IMR-90 (cell line): ENCODE measurements around the gene AZIN2. TPM values are rescaled to one million over a fixed set of nuclear protein-coding genes. Genes with fewer than 3 reads are reported as not detected.

Source experiments
- ATAC-seq: fragments of 200-7000 bp; cut with Tn5 transposase; 2 replicates; pipeline ENCODE4 v1.9.1; 2020; ENCODE audit warnings: low read depth, mild to moderate bottlenecking, moderate library complexity
- BruUV-seq: library from RNA; stranded (reverse); fragments of 400-500 nt; replicated peaks from 2 replicates; lab custom pipeline; 2021; lab: Mats Ljungman, UMichigan
- CTCF ChIA-PET: fragments of 300-600 bp; formaldehyde crosslinking; extraction: SDS; loops from one replicate; lab custom pipeline; 2021; ENCODE audit warnings: antibody characterized with exemption; lab: Yijun Ruan, JAX
- POLR2A ChIA-PET: fragments of 300-600 bp; sonication (Branson Sonifier 250); formaldehyde crosslinking; loops from one replicate; lab custom pipeline; 2022; ENCODE audit warnings: antibody characterized with exemption; ENCODE audit not compliant: unreplicated experiment; lab: Charles Lee
- DNase-seq: peaks from one replicate; pipeline ENCODE4 v3.0.0; 2013
- H2AFZ ChIP-seq: replicated peaks from 2 replicates; pipeline ENCODE3; 2013; ENCODE audit warnings: low read length, mild to moderate bottlenecking; ENCODE audit not compliant: poor library complexity
- H2AK5ac ChIP-seq: 2 replicates; pipeline ENCODE4 v1.6.1; 2013; ENCODE audit warnings: low read depth, low read length, inconsistent platforms
- H2AK9ac ChIP-seq: replicated peaks from 2 replicates; pipeline ENCODE3; 2013; ENCODE audit warnings: mild to moderate bottlenecking, low read depth, low read length, moderate library complexity; ENCODE audit not compliant: poor library complexity
- H2BK120ac ChIP-seq: 2 replicates; pipeline ENCODE4 v1.6.1; 2013; ENCODE audit warnings: low read depth, low read length, inconsistent platforms
- H2BK15ac ChIP-seq: 3 replicates; pipeline ENCODE4 v1.6.1; 2013; ENCODE audit warnings: low read depth, low read length, inconsistent platforms
- H2BK20ac ChIP-seq: 2 replicates; pipeline ENCODE4 v1.6.1; 2013; ENCODE audit warnings: low read depth, mild to moderate bottlenecking, inconsistent platforms, low read length, moderate library complexity
- H2BK5ac ChIP-seq: 2 replicates; pipeline ENCODE4 v1.6.1; 2013; ENCODE audit warnings: mild to moderate bottlenecking, low read depth, low read length, inconsistent platforms; ENCODE audit not compliant: poor library complexity, severe bottlenecking
- H3K14ac ChIP-seq: replicated peaks from 2 replicates; pipeline ENCODE4 v1.6.1; 2013; ENCODE audit warnings: low read depth, low read length, inconsistent platforms
- H3K18ac ChIP-seq: 2 replicates; pipeline ENCODE4 v1.6.1; 2013; ENCODE audit warnings: low read depth, low read length, control low read depth
- H3K23ac ChIP-seq: 2 replicates; pipeline ENCODE4 v1.6.1; 2013; ENCODE audit warnings: low read depth, low read length, inconsistent platforms
- H3K27ac ChIP-seq: 2 replicates; pipeline ENCODE4 v1.5.1; 2013; ENCODE audit warnings: mild to moderate bottlenecking, control low read depth, low read length; ENCODE audit not compliant: insufficient read depth
- H3K27me3 ChIP-seq: 2 replicates; pipeline ENCODE4 v1.6.1; 2013; ENCODE audit warnings: low read length; ENCODE audit not compliant: control insufficient read depth, insufficient read depth
- H3K36me3 ChIP-seq: 2 replicates; pipeline ENCODE4 v1.6.1; 2013; ENCODE audit warnings: low read length, mixed read lengths; ENCODE audit not compliant: control insufficient read depth, insufficient read depth
- H3K4ac ChIP-seq: 2 replicates; pipeline ENCODE4 v1.6.1; 2013; ENCODE audit warnings: low read depth, low read length, inconsistent platforms
- H3K4me1 ChIP-seq: 2 replicates; pipeline ENCODE4 v1.6.1; 2013; ENCODE audit warnings: low read length, mixed read lengths; ENCODE audit not compliant: control insufficient read depth, insufficient read depth
- H3K4me2 ChIP-seq: 2 replicates; pipeline ENCODE4 v1.6.1; 2013; ENCODE audit warnings: low read depth, mild to moderate bottlenecking, control low read depth, low read length, moderate library complexity
- H3K4me3 ChIP-seq: 2 replicates; pipeline ENCODE4 v1.5.1; 2013; ENCODE audit warnings: low read depth, mild to moderate bottlenecking, control low read depth, low read length, moderate library complexity; ENCODE audit not compliant: insufficient read depth
- H3K56ac ChIP-seq: 2 replicates; pipeline ENCODE4 v1.6.1; 2013; ENCODE audit warnings: low read length, inconsistent platforms; ENCODE audit not compliant: insufficient read depth; ENCODE audit errors: extremely low read depth
- H3K79me1 ChIP-seq, 2 experiments: 2 replicates each; pipeline ENCODE4 v1.6.1; 2013; ENCODE audit warnings: low read length in 2 of 2, inconsistent platforms in 1 of 2, low read depth in 1 of 2
- H3K9ac ChIP-seq: 2 replicates; pipeline ENCODE4 v1.6.1; 2013; ENCODE audit warnings: low read depth, low read length, control low read depth
- H3K9me1 ChIP-seq: 2 replicates; pipeline ENCODE4 v1.6.1; 2013; ENCODE audit warnings: low read length, inconsistent platforms; ENCODE audit not compliant: insufficient read depth
- H3K9me3 ChIP-seq: 2 replicates; pipeline ENCODE4 v1.6.1; 2013; ENCODE audit warnings: low read length; ENCODE audit not compliant: control insufficient read depth, insufficient read depth
- H4K20me1 ChIP-seq: 2 replicates; pipeline ENCODE4 v1.6.1; 2013; ENCODE audit warnings: low read length, inconsistent platforms; ENCODE audit not compliant: insufficient read depth
- H4K5ac ChIP-seq: 2 replicates; pipeline ENCODE4 v1.6.1; 2013; ENCODE audit warnings: mild to moderate bottlenecking, low read depth, low read length, control low read depth
- H4K8ac ChIP-seq, 2 experiments: 2 replicates each; pipeline ENCODE4 v1.6.1; 2013; ENCODE audit warnings: low read depth in 2 of 2, low read length in 2 of 2, control low read depth in 1 of 2, inconsistent platforms in 1 of 2
- H4K91ac ChIP-seq: 2 replicates; pipeline ENCODE4 v1.6.1; 2013; ENCODE audit warnings: low read depth, low read length, inconsistent platforms; ENCODE audit not compliant: insufficient read depth
- CHD1 ChIP-seq: IDR thresholded peaks from 2 replicates; pipeline ENCODE4 v1.6.1; 2012; ENCODE audit warnings: low read depth, low read length, improper control_type of control experiment
- FOS ChIP-seq: fragments of 150-350 bp; IDR thresholded peaks from 2 replicates; pipeline ENCODE4 v1.6.1; 2016; ENCODE audit warnings: low read depth, low read length
- POLR2A ChIP-seq: IDR thresholded peaks from 2 replicates; pipeline ENCODE4 v1.6.1; 2012; ENCODE audit warnings: mild to moderate bottlenecking, low read depth, low read length
- USF2 ChIP-seq: fragments of 150-350 bp; IDR thresholded peaks from 2 replicates; pipeline ENCODE4 v1.6.1; 2017; ENCODE audit warnings: mild to moderate bottlenecking, antibody characterized with exemption, low read length, low read depth
- WGBS, 2 experiments: methylation state at CpG; one replicate each; pipeline versions ENCODE4 v1.1.5 to v1.1.7; 2013; ENCODE audit warnings: missing lambda C conversion rate in 2 of 2; ENCODE audit not compliant: insufficient read length in 1 of 2; ENCODE audit errors: extremely low coverage in 2 of 2; 5-methylcytosine and 5-hydroxymethylcytosine counted together
- dilution Hi-C: fragments of 300-500 bp; cut with HindIII; formaldehyde crosslinking; loops from one replicate; pipeline ENCODE4 v1.14.3; 2018; ENCODE audit warnings: low sequenced_read_pairs; ENCODE audit not compliant: unreplicated experiment
- in situ Hi-C: fragments of 300-500 bp; cut with MboI; formaldehyde crosslinking; loops from 3 replicates; pipeline ENCODE4 v1.14.3; 2019; ENCODE audit warnings: low sequenced_read_pairs, inconsistent platforms, mixed read lengths
- intact Hi-C: fragments of 100-400 bp; cut with micrococcal nuclease; formaldehyde crosslinking; loops from 2 replicates; pipeline ENCODE4 v1.10.0; 2022
- polyA plus RNA-seq, 3 experiments: library from polyadenylated mRNA; depleted of rRNA; stranded (reverse); fragments of >200 nt; gene quantifications; 2 replicates each; pipeline ENCODE4 v1.2.3, GENCODE V29; 2012; ENCODE audit warnings: low replicate concordance in 1 of 3
- total RNA-seq: library from RNA; depleted of rRNA; stranded (reverse); fragments of >200 nt; gene quantifications from 2 replicates; pipeline ENCODE4 v1.2.3, GENCODE V29; 2012

The AZIN2 gene
- total and polyA plus RNA-seq, 2 of the 4 experiments (the other 2 are of a cell fraction), result 4.7 to 8.9 TPM

GRCh38 chr1:33042831-33043230 lies 38.1 kb upstream of the AZIN2 start (continued):
- TF ChIP-seq USF2, result no peak
- TF ChIP-seq CHD1, result no peak
- TF ChIP-seq FOS, result no peak
- no peak for TF ChIP-seq POLR2A

GRCh38 chr1:33043267-33044092 lies 37.5 kb upstream of the AZIN2 start:
- Histone ChIP-seq H3K4ac (no peak overlapping the region), H3K79me1 (no peaks in the 10 kb centered on the region), H2AFZ (no peak overlapping the region), H2BK20ac (no peak overlapping the region), H3K9ac (no peak overlapping the region), H2BK5ac (no peak overlapping the region), H4K20me1 (no peaks in the 10 kb centered on the region), H4K8ac (no peak overlapping the region), H3K36me3 (no peaks in the 10 kb centered on the region), H3K9me1 (no peaks in the 10 kb centered on the region), H4K91ac (no peak overlapping the region), H3K18ac (no peak overlapping the region), H3K56ac (no peak overlapping the region), H3K4me1 (no peaks in the 10 kb centered on the region), H3K4me2 (no peak overlapping the region), H2BK15ac (no peak overlapping the region), H3K14ac (no peak overlapping the region), H3K23ac (no peak overlapping the region; the same call in 1 of the 2 replicates), H4K5ac (no peak overlapping the region), H3K27ac (no peak overlapping the region), H3K27me3 (no peaks in the 10 kb centered on the region), H2AK9ac (no peak overlapping the region), H2BK120ac (no peak overlapping the region), H3K4me3 (no peak overlapping the region), H2AK5ac (no peak overlapping the region), H3K9me3 (no peaks in the 10 kb centered on the region)
- in situ Hi-C loops, result no loop called here
- CTCF ChIA-PET, result no interaction called here
- WGBS, 2 experiments, result 76% methylated on average over 4 of the region's 8 CpGs; no CpG with 5 or more reads in 1 of the 2 experiments
- intact Hi-C loops, result no loop called here
- ATAC-seq (no peak), DNase-seq (no peak)
- no TSS peak for BruUV-seq
- POLR2A ChIA-PET, result no interaction called here
- dilution Hi-C loops, result no loop called here
- no peak for TF ChIP-seq CHD1
